Sigmoid colon (tissue), 4 donors: ENCODE measurements around the gene CABLES2.

Experiments used
- POLR2A ChIP-seq, 2 donors: fragments of 450-650 bp; IDR thresholded peaks; one replicate each; pipeline ENCODE4 v1.6.1; 2016; ENCODE audit warnings: antibody characterized with exemption in 2 of 2, mild to moderate bottlenecking in 2 of 2, moderate library complexity in 2 of 2
- POLR2AphosphoS5 ChIP-seq, 4 donors: sonication (generic); formaldehyde crosslinking; IDR thresholded peaks; one replicate each; pipeline ENCODE4 v1.6.1; 2017; ENCODE audit warnings: antibody characterized with exemption in 4 of 4

DNA sequence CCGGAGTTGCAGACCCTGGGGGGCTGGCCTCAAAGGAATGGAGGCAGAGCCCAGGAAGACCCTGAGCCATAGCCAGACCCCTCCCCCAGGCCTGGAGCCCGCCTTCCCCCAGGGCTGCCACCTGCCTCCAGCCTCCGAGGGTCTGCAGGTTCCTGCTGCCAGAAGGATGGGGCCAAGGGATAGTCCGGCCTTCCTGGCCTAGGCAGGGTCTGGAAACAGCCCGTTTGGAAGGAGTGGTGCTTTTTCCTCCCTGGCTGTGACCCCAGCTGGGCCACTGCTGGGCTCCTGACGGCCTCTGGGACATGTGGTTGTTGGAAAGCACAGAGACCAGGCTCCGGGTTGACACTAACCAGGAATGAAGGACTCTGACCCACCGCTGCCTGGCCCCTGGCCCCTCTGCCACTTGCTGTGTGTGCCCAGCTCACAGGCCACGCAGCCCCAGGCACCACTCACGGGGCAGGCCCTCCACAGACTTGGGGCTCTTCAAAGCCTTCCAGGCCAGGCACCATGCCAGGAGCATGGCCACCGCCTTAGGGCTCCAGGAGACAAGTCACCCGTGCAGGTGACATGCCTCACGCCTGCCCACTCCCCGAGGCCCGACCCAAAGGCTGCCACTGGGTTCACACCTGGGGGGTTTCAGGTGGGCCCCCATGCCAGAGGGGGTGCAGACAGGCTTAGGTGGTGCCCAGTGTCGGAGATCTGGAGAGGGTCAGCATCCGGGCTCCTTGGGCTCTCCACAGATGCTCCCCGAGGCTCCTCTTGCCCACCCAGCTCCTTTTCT, 36.1 kb downstream of the CABLES2 start:
- TF ChIP-seq POLR2A (IDR thresholded peaks at IDR 0.05) (no peak), POLR2AphosphoS5 (IDR thresholded peaks at IDR 0.05) (no peak)
